GM18505 (cell line): ENCODE measurements around the gene SIRT4.

Experiments
- ATAC-seq: cut with Tn5 transposase; IDR thresholded peaks from one replicate; pipeline ENCODE4 v1.9.1; 2021; ENCODE audit not compliant: unreplicated experiment
- POLR2A ChIP-seq: IDR thresholded peaks from 4 replicates; pipeline ENCODE4 v1.6.1; 2011; ENCODE audit warnings: borderline replicate concordance; ENCODE audit not compliant: insufficient read depth, insufficient read length; ENCODE audit errors: extremely low read depth

Gene SIRT4

GRCh38 chr12:120358412-120359100, 56.4 kb downstream of the SIRT4 start:
- no peak for ATAC-seq

GRCh38 chr12:120359128-120359527, 57.0 kb downstream of the SIRT4 start:
- no peak for ATAC-seq
- TF ChIP-seq POLR2A, result no peak

More at GRCh38 chr12:120358412-120359100, 56.4 kb downstream of the SIRT4 start:
- no peak for TF ChIP-seq POLR2A

- ATAC-seq, result no peak
- no peak for TF ChIP-seq POLR2A
Measured at GRCh38 chr12:120361506-120362208, 59.5 kb downstream of the SIRT4 start.
